NT2/D1 (cell line): ENCODE results near the gene LIPK.

Experiments
- DNase-seq: peaks from one replicate; pipeline ENCODE4 v3.0.0-alpha.2; 2011; ENCODE audit warnings: low read depth, low spot score
- H3K27me3 ChIP-seq: 2 replicates; pipeline ENCODE4 v1.6.0; 2011; ENCODE audit warnings: mild to moderate bottlenecking; ENCODE audit not compliant: insufficient read length, insufficient read depth
- H3K36me3 ChIP-seq: 2 replicates; pipeline ENCODE4 v1.6.1; 2011; ENCODE audit warnings: mild to moderate bottlenecking, low read length, mixed read lengths; ENCODE audit not compliant: insufficient read depth, insufficient read length
- H3K4me1 ChIP-seq: 2 replicates; pipeline ENCODE4 v1.5.1; 2011; ENCODE audit not compliant: insufficient read depth, insufficient read length
- H3K4me3 ChIP-seq: 2 replicates; pipeline ENCODE4 v1.5.1; 2011; ENCODE audit warnings: low read depth; ENCODE audit not compliant: insufficient read length
- H3K9ac ChIP-seq: 2 replicates; pipeline ENCODE4 v1.6.0; 2011; ENCODE audit warnings: low read depth; ENCODE audit not compliant: insufficient read length
- H3K9me3 ChIP-seq: 2 replicates; pipeline ENCODE4 v1.5.1; 2011; ENCODE audit warnings: mild to moderate bottlenecking, low read length; ENCODE audit not compliant: insufficient read depth
- SUZ12 ChIP-seq: IDR thresholded peaks from 2 replicates; pipeline ENCODE4 v1.6.1; 2011; ENCODE audit not compliant: insufficient read length, insufficient read depth; ENCODE audit errors: extremely low read depth
- YY1 ChIP-seq: IDR thresholded peaks from 2 replicates; pipeline ENCODE4 v1.6.1; 2011; ENCODE audit not compliant: insufficient read length, insufficient read depth
- ZNF274 ChIP-seq: IDR thresholded peaks from 2 replicates; pipeline ENCODE4 v1.6.1; 2011; ENCODE audit warnings: mild to moderate bottlenecking, low read depth, low read length

LIPK gene

GRCh38 chr10:88742448-88742847 is 36.4 kb downstream of the LIPK start:
- no peak for DNase-seq
- H3K4me3 ChIP-seq, result no peak overlapping the region
- H3K9me3 ChIP-seq, result peaks cover 4% of the 10 kb centered on the region; the same call in 1 of the 2 replicates
- H3K36me3 ChIP-seq, result no peaks in the 10 kb centered on the region
- H3K9ac ChIP-seq, result no peak overlapping the region
- no peaks in the 10 kb centered on the region for H3K27me3 ChIP-seq
- no peak for TF ChIP-seq ZNF274
- no peak for TF ChIP-seq SUZ12
- no peak for TF ChIP-seq YY1
- no peaks in the 10 kb centered on the region for H3K4me1 ChIP-seq

DNA sequence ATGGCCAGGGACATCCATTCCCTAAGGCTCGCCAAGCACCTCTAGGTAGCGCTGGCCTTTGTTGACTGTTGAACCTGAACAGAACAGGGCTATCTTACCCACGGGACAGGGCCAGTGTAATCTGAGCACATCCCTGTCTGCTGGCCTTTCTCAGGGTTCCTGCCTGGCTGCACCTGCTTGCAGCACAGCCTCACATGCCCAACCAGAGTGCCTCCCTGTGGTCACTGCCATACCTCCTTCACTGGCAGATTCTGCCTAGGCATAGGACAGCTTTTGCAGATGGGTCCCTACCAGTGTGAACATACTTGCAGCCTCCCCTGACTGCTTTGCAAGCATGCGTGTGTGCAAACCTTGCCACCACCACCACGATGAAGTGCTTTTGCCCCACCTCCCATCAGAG is 38.0 kb downstream of the LIPK start:
- Histone ChIP-seq H3K9ac (no peak overlapping the region), H3K36me3 (no peaks in the 10 kb centered on the region), H3K9me3 (peaks cover 4% of the 10 kb centered on the region; the same call in 1 of the 2 replicates), H3K27me3 (no peaks in the 10 kb centered on the region), H3K4me3 (no peak overlapping the region), H3K4me1 (no peaks in the 10 kb centered on the region)
- no peak for DNase-seq
- TF ChIP-seq ZNF274 (no peak), YY1 (no peak), SUZ12 (no peak)

DNA sequence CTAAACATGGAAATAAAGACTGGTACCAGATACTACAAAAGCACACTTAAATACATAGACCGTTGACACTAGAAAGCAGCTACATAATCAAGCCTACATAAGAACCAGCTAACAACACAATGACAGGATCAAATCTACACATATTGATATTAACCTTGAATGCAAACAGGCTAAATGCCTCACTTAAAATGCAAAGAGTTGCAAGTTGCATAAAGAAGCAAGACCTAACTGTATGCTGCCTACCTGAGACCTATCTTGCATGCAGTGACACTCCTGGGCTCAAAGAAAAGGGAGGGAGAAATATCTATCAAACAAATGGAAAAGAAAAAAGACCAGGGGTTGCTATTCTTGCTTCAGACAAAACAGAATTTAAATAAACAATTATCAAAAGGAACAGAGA is 39.6 kb downstream of the LIPK start:
- Histone ChIP-seq H3K9ac (no peak overlapping the region), H3K27me3 (no peaks in the 10 kb centered on the region), H3K4me1 (no peaks in the 10 kb centered on the region), H3K36me3 (no peaks in the 10 kb centered on the region), H3K4me3 (no peak overlapping the region), H3K9me3 (peaks cover 4% of the 10 kb centered on the region; the same call in 1 of the 2 replicates)
- TF ChIP-seq YY1, result no peak
- TF ChIP-seq SUZ12, result no peak
- no peak for TF ChIP-seq ZNF274
- no peak for DNase-seq

DNA sequence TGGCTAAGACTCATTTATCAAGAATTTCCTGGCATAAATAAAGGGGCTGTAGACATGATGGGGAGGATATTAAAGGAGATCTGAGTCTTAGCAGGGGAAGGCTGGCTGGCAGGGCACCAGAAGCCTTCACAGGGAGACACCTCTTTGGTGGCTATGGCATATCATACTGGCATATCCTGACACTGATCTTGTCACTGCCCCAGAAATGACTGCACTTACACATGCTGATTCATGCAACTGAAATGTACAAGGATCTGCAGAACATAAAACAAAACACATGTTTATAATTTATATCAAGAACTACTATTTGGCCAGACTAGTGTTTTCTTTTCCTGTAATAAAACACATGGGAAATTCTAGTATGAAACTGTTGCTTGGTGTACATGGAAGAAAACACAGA is 48.2 kb downstream of the LIPK start:
- Histone ChIP-seq H3K36me3 (no peaks in the 10 kb centered on the region), H3K4me3 (no peak overlapping the region), H3K9ac (no peak overlapping the region), H3K9me3 (no peaks in the 10 kb centered on the region), H3K27me3 (no peaks in the 10 kb centered on the region), H3K4me1 (no peaks in the 10 kb centered on the region)
- no peak for DNase-seq
- TF ChIP-seq SUZ12, result no peak
- no peak for TF ChIP-seq ZNF274
- TF ChIP-seq YY1, result no peak

- H3K4me3 ChIP-seq, result no peak overlapping the region
- H3K9ac ChIP-seq, result no peak overlapping the region
- H3K9me3 ChIP-seq, result no peaks in the 10 kb centered on the region
- DNase-seq, result no peak
- no peaks in the 10 kb centered on the region for H3K4me1 ChIP-seq
- no peak for TF ChIP-seq YY1
- no peak for TF ChIP-seq ZNF274
- no peak for TF ChIP-seq SUZ12
- no peaks in the 10 kb centered on the region for H3K27me3 ChIP-seq
- no peaks in the 10 kb centered on the region for H3K36me3 ChIP-seq
Measured at GRCh38 chr10:88755753-88756152, 49.7 kb downstream of the LIPK start.

- Histone ChIP-seq H3K9ac (no peak overlapping the region), H3K4me3 (no peak overlapping the region), H3K4me1 (no peaks in the 10 kb centered on the region), H3K9me3 (no peaks in the 10 kb centered on the region), H3K36me3 (no peaks in the 10 kb centered on the region), H3K27me3 (no peaks in the 10 kb centered on the region)
- DNase-seq, result no peak
- TF ChIP-seq YY1 (no peak), SUZ12 (no peak), ZNF274 (no peak)
Measured at GRCh38 chr10:88756660-88757059, 50.6 kb downstream of the LIPK start.

GRCh38 chr10:88759366-88760101 is 53.5 kb downstream of the LIPK start, which contains the start of gene LIPN:
Gene LIPN, plus strand, starts transcription at chr10:88760020. Its CDS starts 1,386 bp downstream, at chr10:88761406.
- Histone ChIP-seq H3K36me3 (no peaks in the 10 kb centered on the region), H3K9me3 (no peaks in the 10 kb centered on the region), H3K4me3 (no peak within 1 kb of the TSS), H3K27me3 (no peaks in the 10 kb centered on the region), H3K9ac (no peak within 1 kb of the TSS), H3K4me1 (no peaks in the 10 kb centered on the region)
- TF ChIP-seq SUZ12 (no peak), ZNF274 (no peak), YY1 (no peak)
- no peak for DNase-seq

GRCh38 chr10:88762906-88763305 is 56.9 kb downstream of the LIPK start:
- H3K9ac ChIP-seq, result no peak overlapping the region
- no peak for TF ChIP-seq SUZ12
- no peak for TF ChIP-seq YY1
- no peak for TF ChIP-seq ZNF274
- no peaks in the 10 kb centered on the region for H3K4me1 ChIP-seq
- no peak overlapping the region for H3K4me3 ChIP-seq
- no peak for DNase-seq
- H3K27me3 ChIP-seq, result no peaks in the 10 kb centered on the region
- no peaks in the 10 kb centered on the region for H3K36me3 ChIP-seq
- no peaks in the 10 kb centered on the region for H3K9me3 ChIP-seq
